GM12874 (cell line): Measurements from ENCODE around the gene BGLAP.

Experiments used
- TF ChIP-seq, protein P1 (sequence below): IDR thresholded peaks from 2 replicates; pipeline ENCODE4 v1.5.1; 2011; ENCODE audit warnings: low read depth, mild to moderate bottlenecking, control low read depth, low read length, moderate library complexity; ENCODE audit not compliant: insufficient read depth

Gene BGLAP

DNA sequence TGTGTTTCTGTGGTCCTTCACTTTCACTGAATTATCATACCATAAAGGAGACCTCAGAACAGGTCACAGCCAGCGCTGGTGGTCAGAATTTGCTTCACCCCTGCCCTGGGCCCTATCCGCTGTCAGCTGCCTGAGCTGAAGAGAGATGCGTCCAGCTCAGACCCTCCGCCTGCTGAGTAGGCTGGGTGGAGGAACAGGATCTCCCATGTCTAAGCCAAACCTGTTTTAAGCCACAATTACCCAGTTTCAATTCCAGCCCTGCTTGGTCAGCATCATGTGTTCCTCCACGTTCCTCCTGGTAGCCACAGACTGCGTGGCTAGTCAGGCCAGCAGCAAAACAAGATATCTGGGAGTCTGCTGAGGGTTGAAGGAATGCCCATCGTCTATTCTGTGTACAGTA, 13.5 kb upstream of the BGLAP start:
- TF ChIP-seq, protein P1, sequence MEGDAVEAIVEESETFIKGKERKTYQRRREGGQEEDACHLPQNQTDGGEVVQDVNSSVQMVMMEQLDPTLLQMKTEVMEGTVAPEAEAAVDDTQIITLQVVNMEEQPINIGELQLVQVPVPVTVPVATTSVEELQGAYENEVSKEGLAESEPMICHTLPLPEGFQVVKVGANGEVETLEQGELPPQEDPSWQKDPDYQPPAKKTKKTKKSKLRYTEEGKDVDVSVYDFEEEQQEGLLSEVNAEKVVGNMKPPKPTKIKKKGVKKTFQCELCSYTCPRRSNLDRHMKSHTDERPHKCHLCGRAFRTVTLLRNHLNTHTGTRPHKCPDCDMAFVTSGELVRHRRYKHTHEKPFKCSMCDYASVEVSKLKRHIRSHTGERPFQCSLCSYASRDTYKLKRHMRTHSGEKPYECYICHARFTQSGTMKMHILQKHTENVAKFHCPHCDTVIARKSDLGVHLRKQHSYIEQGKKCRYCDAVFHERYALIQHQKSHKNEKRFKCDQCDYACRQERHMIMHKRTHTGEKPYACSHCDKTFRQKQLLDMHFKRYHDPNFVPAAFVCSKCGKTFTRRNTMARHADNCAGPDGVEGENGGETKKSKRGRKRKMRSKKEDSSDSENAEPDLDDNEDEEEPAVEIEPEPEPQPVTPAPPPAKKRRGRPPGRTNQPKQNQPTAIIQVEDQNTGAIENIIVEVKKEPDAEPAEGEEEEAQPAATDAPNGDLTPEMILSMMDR, result no peak

DNA sequence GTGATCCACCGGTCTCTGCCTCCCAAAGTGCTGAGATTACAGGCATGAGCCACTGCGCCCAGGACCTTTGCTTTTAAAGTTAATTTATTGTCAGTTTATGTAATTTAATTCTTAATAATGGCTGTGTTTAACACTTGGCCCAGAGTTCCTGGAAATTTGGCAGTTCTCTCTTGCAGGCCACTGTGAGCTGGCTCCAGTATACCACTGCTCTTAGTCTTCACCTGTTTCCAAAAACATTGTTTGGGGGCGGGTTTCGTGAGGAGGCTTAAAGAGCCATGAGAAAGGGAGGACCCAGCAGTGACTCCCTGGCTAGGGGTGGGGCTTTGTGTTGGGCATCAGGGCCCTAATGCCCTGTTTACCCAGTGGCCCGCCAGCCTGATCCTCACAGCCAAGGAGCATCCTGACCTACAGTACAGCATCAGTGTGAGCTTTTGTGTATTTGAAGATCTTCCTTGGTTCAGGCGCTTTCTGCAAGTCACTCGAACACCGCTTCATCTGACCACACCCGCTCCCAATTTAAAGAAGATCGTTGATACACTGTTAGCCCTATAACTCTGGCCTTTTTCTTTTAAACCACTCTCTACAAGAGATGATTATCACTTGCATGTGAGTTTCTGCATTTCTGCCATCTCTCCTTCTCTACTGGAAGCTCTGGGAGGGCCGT, 12.0 kb upstream of the BGLAP start:
- TF ChIP-seq, protein P1, result no peak

- TF ChIP-seq, protein P1, result no peak
Measured at GRCh38 chr1:156230473-156230837, 11.5 kb upstream of the BGLAP start.

DNA sequence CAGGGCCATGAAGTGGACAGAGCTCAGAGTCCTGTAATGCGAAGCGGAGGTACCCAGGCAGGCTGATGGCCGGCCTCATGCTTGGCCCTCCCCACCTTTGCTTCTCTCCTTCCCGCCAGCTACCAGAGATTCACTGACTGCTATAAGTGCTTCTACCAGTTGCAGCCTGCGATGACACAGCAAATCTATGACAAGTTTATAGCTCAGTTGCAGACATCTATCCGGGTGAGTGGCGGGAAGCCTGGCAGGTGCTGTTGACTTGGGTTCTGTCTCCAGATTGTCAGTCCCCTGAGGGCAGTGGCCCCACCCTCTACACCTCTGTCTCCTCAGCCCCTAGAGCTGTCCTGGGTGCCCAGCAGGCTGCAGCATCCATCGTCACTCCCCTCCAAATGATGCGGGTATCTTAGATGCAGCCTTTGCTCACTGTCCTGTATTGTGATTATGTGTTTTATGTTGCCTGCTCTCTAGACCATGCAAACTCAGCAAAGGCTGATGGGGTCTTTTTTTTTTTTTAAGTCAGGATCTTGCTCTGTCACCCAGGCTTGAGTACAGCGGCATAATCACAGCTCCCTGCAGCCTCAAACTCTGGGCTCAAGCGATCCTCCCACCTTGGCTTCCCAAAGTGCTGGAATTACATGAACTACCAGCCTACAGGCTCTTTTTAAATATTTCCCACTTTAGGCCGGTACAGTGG, 9.6 kb upstream of the BGLAP start:
- TF ChIP-seq, protein P1, result no peak

DNA sequence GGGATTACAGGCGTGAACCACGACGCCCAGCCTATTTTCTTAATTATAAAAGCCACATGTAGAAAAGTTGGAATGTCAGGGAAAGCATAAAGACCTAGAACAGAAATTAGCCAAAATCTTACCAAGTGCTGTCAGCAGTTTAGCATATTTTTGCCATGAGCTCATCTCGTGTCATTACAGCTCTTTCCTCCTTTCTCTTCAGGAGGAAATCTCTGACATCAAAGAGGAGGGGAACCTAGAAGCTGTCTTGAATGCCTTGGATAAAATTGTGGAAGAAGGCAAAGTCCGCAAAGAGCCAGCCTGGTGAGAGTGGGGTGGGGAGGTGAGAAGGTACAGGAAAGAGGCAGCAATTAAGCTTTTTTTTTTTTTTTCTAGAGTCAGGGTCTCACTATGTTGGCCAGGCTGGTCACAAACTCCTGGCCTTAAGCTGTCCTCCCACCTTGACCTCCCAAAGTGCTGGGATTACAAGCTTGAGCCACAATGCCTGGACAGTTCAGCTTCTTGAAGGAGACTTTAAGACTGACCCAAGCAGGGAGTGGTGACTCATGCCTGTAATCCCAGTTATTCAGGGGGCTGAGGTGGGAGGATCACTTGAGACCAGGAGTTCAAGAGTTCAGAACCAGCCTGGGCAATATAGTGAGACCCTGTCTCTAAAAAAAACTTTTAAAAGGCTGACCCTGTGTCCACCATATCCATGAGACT, 8.4 kb upstream of the BGLAP start:
- TF ChIP-seq, protein P1, result no peak

DNA sequence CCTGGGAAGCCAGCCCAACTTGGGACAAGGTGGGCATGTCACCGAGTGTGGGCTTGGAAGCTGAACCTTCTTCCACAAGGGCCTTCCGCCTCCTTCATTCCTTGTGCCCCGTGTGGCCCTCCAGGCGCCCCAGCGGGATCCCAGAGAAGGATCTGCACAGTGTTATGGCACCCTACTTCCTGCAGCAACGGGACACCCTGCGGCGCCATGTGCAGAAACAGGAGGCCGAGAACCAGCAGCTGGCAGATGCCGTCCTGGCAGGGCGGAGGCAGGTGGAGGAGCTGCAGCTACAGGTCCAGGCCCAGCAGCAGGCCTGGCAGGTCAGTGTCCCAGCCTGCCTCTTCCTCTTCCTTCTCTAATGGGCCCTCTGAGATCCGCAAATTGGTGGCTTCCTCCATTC, 5.8 kb upstream of the BGLAP start:
- TF ChIP-seq, protein P1, result no peak

DNA sequence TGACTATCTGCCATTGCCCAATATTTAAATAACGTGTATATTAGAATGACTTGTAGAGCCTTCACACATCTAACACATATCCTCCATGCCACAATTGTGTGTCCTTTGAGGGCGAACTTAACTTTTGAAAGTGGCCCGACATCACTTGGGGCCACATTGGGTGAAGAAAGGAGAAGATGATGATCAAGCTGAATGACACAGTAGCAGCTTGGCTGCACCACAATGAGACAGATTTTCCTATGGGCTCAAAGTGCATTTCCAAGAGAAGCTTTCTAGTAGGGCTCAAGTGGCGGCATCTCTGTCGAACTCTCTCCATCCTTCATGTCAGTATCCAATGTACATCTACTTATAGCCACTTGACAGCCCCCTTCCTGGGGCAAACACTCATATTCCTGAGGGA, 3.7 kb upstream of the BGLAP start:
- TF ChIP-seq, protein P1, result no peak
